Fibroblast of skin of left biceps (primary cell): ENCODE measurements around the gene CFHR5.

ENCODE experiments used
- DNase-seq, 2 experiments: peaks; one replicate each; pipeline ENCODE4 v3.0.0-alpha.2; 2013; ENCODE audit warnings: low read depth in 2 of 2

Gene CFHR5

GRCh38 chr1:197017558-197018146 is 40.3 kb downstream of the CFHR5 start:
- no peak for DNase-seq

GRCh38 chr1:197021716-197022115 is 44.4 kb downstream of the CFHR5 start:
- DNase-seq, result no peak

GRCh38 chr1:197024460-197024859 is 47.1 kb downstream of the CFHR5 start:
- peak in 1 of 2 experiments; percentile 30 for DNase-seq

- DNase-seq, result no peak
These were observed 50.0 kb downstream of the CFHR5 start for GRCh38 chr1:197027359-197027758.

GRCh38 chr1:197029749-197030148 is 52.4 kb downstream of the CFHR5 start:
- no peak for DNase-seq

GRCh38 chr1:197034631-197035339 is 57.4 kb downstream of the CFHR5 start:
- DNase-seq, result peak; percentile 24 to 42

GRCh38 chr1:197036861-197037260 is 59.5 kb downstream of the CFHR5 start:
- no peak for DNase-seq

- no peak for DNase-seq
These were observed 64.4 kb downstream of the CFHR5 start for GRCh38 chr1:197041486-197042353.

GRCh38 chr1:197042676-197043341 is 65.5 kb downstream of the CFHR5 start:
- DNase-seq, result no peak

- no peak for DNase-seq
These were observed 71.7 kb downstream of the CFHR5 start for GRCh38 chr1:197049100-197049499.
